DMS 273 treated with DMSO at 0.1 percent for 48 hours (cell line): ENCODE data around the gene TBC1D19.
A peak's percentile ranks its signal among the peaks of the same experiment; 100 is the strongest.
"Not testable (repeated sequence)": the region's sequence is repeated elsewhere in the genome, so short reads cannot be mapped to it uniquely, and the experiment has no call there.

Experiments used
- DNase-seq: peaks from one replicate; lab custom pipeline; 2025; lab: John Stamatoyannopoulos, UW

Gene TBC1D19

GRCh38 chr4:26583865-26584652, at the start of gene TBC1D19:
TBC1D19 (plus strand) TSS chr4:26584084; CDS start chr4:26584194, 110 bp downstream.
- DNase-seq = peak; percentile 74

- no peak for DNase-seq
Measured at GRCh38 chr4:26542991-26543390, 40.9 kb upstream of the TBC1D19 start.

- no peak for DNase-seq
Measured at GRCh38 chr4:26544421-26544820, 39.5 kb upstream of the TBC1D19 start.

GRCh38 chr4:26548379-26548778, 35.5 kb upstream of the TBC1D19 start:
- DNase-seq = not testable (repeated sequence)

- peak; percentile 66 for DNase-seq
Measured at GRCh38 chr4:26557164-26557563, 26.7 kb upstream of the TBC1D19 start.

GRCh38 chr4:26558166-26558895, 25.6 kb upstream of the TBC1D19 start:
- no peak for DNase-seq

- no peak for DNase-seq
Measured at GRCh38 chr4:26566133-26566532, 17.8 kb upstream of the TBC1D19 start.

- DNase-seq = no peak
Measured at GRCh38 chr4:26568446-26568994, 15.4 kb upstream of the TBC1D19 start.

GRCh38 chr4:26570596-26570995, 13.3 kb upstream of the TBC1D19 start:
- no peak for DNase-seq

- no peak for DNase-seq
Measured at GRCh38 chr4:26573389-26573794, 10.5 kb upstream of the TBC1D19 start.

- no peak for DNase-seq
Measured at GRCh38 chr4:26574563-26574962, 9.3 kb upstream of the TBC1D19 start.

- no peak for DNase-seq
Measured at GRCh38 chr4:26576231-26576739, 7.6 kb upstream of the TBC1D19 start.

- no peak for DNase-seq
Measured at GRCh38 chr4:26577066-26577465, 6.8 kb upstream of the TBC1D19 start.

GRCh38 chr4:26579169-26579568, 4.7 kb upstream of the TBC1D19 start:
- DNase-seq = no peak

GRCh38 chr4:26581341-26581740, 2.5 kb upstream of the TBC1D19 start:
- not testable (repeated sequence) for DNase-seq

GRCh38 chr4:26583538-26583864, 383 bp upstream of the TBC1D19 start:
- peak; percentile 58 for DNase-seq

- no peak for DNase-seq
Measured at GRCh38 chr4:26584725-26585124, 841 bp downstream of the TBC1D19 start.

GRCh38 chr4:26589705-26590104, 5.8 kb downstream of the TBC1D19 start:
- no peak for DNase-seq

- no peak for DNase-seq
Measured at GRCh38 chr4:26590639-26591038, 6.8 kb downstream of the TBC1D19 start.

- DNase-seq = not testable (repeated sequence)
Measured at GRCh38 chr4:26593557-26593956, 9.7 kb downstream of the TBC1D19 start.

- DNase-seq = no peak
Measured at GRCh38 chr4:26594371-26594770, 10.5 kb downstream of the TBC1D19 start.

GRCh38 chr4:26594778-26595177, 10.9 kb downstream of the TBC1D19 start:
- DNase-seq = no peak

GRCh38 chr4:26596843-26597242, 13.0 kb downstream of the TBC1D19 start:
- no peak for DNase-seq
